Kidney epithelial cell (primary cell): ENCODE measurements around the gene TSHZ2. TPM values are rescaled to one million over a fixed set of nuclear protein-coding genes. Genes with fewer than 3 reads are reported as not detected.

Experiments
- DNase-seq: peaks from one replicate; pipeline ENCODE4 v3.0.0-alpha.2; 2010; ENCODE audit warnings: low read depth
- H3K27me3 ChIP-seq: 2 replicates; pipeline ENCODE4 v1.6.0; 2011; ENCODE audit warnings: low read length; ENCODE audit not compliant: control insufficient read depth, insufficient read depth
- H3K36me3 ChIP-seq: 2 replicates; pipeline ENCODE4 v1.5.1; 2011; ENCODE audit warnings: low read length; ENCODE audit not compliant: control insufficient read depth, insufficient read depth
- H3K4me3 ChIP-seq: 2 replicates; pipeline ENCODE4 v1.5.1; 2011; ENCODE audit warnings: low read depth, mild to moderate bottlenecking, control low read depth, low read length
- CTCF ChIP-seq: IDR thresholded peaks from 2 replicates; pipeline ENCODE4 v1.5.1; 2011; ENCODE audit warnings: mild to moderate bottlenecking, moderate library complexity, low read length, control low read depth, inconsistent platforms; ENCODE audit not compliant: insufficient read depth, poor library complexity, severe bottlenecking
- total RNA-seq: library from RNA; depleted of rRNA; stranded (reverse); fragments of >200 nt; gene quantifications from 2 replicates; pipeline ENCODE4 v1.2.3, GENCODE V29; 2015

Gene TSHZ2
- total RNA-seq, 1 donor from 2014 or later: 1.0 TPM

GRCh38 chr20:53053595-53053994, 81.4 kb downstream of the TSHZ2 start:
- H3K4me3 ChIP-seq: no peak overlapping the region
- H3K36me3 ChIP-seq: no peaks in the 10 kb centered on the region
- no peaks in the 10 kb centered on the region for H3K27me3 ChIP-seq
- no peak for TF ChIP-seq CTCF
- DNase-seq: no peak

GRCh38 chr20:53055367-53056067, 83.4 kb downstream of the TSHZ2 start:
- Histone ChIP-seq H3K4me3 (no peak overlapping the region), H3K27me3 (no peaks in the 10 kb centered on the region), H3K36me3 (no peaks in the 10 kb centered on the region)
- TF ChIP-seq CTCF: no peak
- DNase-seq: no peak

GRCh38 chr20:53057579-53057978, 85.4 kb downstream of the TSHZ2 start:
- no peak for DNase-seq
- H3K4me3 ChIP-seq: no peak overlapping the region
- H3K27me3 ChIP-seq: no peaks in the 10 kb centered on the region
- no peaks in the 10 kb centered on the region for H3K36me3 ChIP-seq
- no peak for TF ChIP-seq CTCF

- TF ChIP-seq CTCF: no peak
- Histone ChIP-seq H3K4me3 (no peak overlapping the region), H3K27me3 (no peaks in the 10 kb centered on the region), H3K36me3 (no peaks in the 10 kb centered on the region)
- no peak for DNase-seq
These were observed 87.7 kb downstream of the TSHZ2 start for GRCh38 chr20:53059848-53060247.

- no peak for TF ChIP-seq CTCF
- no peaks in the 10 kb centered on the region for H3K36me3 ChIP-seq
- no peaks in the 10 kb centered on the region for H3K27me3 ChIP-seq
- H3K4me3 ChIP-seq: no peak overlapping the region
- no peak for DNase-seq
These were observed 89.3 kb downstream of the TSHZ2 start for GRCh38 chr20:53061192-53062108.
